GM12892 (cell line): ENCODE data around the gene MXRA8. TPM values are rescaled to one million over a fixed set of nuclear protein-coding genes. Genes with fewer than 3 reads are reported as not detected.
"Not testable (repeated sequence)": the region's sequence is repeated elsewhere in the genome, so short reads cannot be mapped to it uniquely, and the experiment has no call there.

Experiments used
- DNase-seq: peaks from one replicate; pipeline ENCODE4 v3.0.0; 2011; ENCODE audit not compliant: insufficient read length
- FAIRE-seq: peaks from 2 replicates; lab custom pipeline; 2011; peaks lifted over from hg19 to GRCh38; lab: Jason Lieb, UNC
- POLR2A ChIP-seq: IDR thresholded peaks from 2 replicates; pipeline ENCODE4 v1.6.1; 2011; ENCODE audit warnings: low read depth, low read length, control low read depth
- POLR2AphosphoS5 ChIP-seq: IDR thresholded peaks from 2 replicates; pipeline ENCODE4 v1.6.1; 2011; ENCODE audit warnings: low read depth, low read length, control low read depth
- TAF1 ChIP-seq: IDR thresholded peaks from 2 replicates; pipeline ENCODE4 v1.6.1; 2011; ENCODE audit warnings: low read depth, mild to moderate bottlenecking, control low read depth, low read length, borderline replicate concordance
- polyA plus RNA-seq: library from polyadenylated mRNA; unstranded; fragments of >200 nt; gene quantifications from one replicate; pipeline ENCODE4 v1.2.1, GENCODE V29; 2012; ENCODE audit warnings: missing spikeins, inconsistent platforms; ENCODE audit not compliant: missing spikeins

MXRA8 gene, protein sequence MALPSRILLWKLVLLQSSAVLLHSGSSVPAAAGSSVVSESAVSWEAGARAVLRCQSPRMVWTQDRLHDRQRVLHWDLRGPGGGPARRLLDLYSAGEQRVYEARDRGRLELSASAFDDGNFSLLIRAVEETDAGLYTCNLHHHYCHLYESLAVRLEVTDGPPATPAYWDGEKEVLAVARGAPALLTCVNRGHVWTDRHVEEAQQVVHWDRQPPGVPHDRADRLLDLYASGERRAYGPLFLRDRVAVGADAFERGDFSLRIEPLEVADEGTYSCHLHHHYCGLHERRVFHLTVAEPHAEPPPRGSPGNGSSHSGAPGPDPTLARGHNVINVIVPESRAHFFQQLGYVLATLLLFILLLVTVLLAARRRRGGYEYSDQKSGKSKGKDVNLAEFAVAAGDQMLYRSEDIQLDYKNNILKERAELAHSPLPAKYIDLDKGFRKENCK
- polyA plus RNA-seq, result 1.5 TPM

DNA sequence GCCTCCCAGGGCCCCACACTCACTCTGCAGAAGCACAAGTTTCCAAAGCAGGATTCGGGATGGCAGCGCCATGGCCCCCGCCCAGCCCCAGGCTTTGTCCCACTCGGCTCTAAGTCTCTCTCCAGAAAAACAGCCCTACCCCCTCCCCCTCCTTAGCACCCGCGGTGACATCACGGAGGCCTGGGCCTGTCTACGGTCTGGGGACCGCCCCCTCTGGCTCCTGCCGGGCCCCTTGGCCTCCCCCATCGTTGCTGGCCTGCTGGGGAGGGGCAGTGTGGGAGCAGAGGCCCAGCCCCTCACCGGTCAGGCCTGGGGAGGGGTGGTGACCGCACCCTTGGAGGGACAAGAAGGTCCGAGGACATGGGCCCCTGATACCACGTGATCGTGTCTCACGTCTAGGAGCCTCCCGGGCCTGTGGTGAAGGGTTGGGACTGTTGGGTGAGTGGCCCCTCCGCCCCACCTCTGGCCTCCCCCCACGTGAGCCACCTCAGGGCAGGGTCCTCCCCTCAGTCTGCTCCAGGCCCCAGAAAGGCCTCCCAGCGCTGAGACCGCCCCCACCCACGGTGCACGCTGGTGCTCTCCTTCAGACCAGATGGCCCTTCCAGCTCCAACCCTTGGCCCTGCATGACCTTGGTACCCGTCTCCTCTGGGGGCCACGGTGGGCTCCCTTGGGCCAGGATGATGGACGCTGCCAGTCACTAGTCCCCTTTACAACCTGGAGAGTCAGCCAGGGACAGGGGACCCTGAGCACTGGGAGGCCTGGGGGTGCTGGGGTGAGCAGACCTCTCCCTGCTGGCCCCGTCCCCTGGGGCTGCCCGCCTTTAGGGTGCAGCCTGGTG, at the start of gene MXRA8:
TSS of gene MXRA8 (minus strand) at position 123 of the 839 bp plus-strand sequence. CDS start at position 72, 51 bp downstream.
- TF ChIP-seq POLR2AphosphoS5 (no peak), POLR2A (no peak), TAF1 (no peak)
- FAIRE-seq (no peak), DNase-seq (no peak)

DNA sequence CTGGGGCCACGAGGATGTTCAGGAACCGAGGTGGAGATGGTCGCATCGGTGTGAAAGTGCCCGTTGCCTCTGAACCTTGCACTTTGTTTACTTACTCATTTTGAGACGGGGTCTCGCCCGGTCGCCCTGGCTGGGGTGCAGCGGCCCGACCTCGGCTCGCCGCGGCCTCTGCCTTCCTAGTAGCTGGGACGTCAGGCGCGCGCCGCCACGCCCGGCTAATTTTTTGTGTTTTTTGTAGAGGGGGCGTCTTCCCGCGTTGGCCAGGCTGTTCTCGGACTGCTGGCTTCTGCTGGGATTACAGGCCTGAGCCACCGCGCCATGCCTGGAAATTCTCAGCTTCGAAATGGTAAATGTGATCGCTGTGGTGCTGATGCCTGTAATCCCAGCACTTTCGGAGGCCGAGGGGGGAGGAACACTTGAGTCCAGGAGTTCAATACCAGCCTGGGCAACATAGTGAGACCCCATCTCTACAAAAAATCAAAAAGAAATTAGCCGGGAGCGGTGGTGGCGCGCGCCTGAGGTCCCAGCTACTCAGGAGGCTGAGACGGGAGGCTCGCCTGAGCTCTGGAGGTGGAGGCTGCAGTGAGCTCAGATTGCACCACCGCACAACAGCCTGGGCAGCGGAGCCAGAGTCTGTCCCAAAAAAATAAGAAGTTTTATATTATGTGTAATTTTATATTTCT, 49.4 kb upstream of the MXRA8 start:
- peak; percentile 27 for FAIRE-seq

DNA sequence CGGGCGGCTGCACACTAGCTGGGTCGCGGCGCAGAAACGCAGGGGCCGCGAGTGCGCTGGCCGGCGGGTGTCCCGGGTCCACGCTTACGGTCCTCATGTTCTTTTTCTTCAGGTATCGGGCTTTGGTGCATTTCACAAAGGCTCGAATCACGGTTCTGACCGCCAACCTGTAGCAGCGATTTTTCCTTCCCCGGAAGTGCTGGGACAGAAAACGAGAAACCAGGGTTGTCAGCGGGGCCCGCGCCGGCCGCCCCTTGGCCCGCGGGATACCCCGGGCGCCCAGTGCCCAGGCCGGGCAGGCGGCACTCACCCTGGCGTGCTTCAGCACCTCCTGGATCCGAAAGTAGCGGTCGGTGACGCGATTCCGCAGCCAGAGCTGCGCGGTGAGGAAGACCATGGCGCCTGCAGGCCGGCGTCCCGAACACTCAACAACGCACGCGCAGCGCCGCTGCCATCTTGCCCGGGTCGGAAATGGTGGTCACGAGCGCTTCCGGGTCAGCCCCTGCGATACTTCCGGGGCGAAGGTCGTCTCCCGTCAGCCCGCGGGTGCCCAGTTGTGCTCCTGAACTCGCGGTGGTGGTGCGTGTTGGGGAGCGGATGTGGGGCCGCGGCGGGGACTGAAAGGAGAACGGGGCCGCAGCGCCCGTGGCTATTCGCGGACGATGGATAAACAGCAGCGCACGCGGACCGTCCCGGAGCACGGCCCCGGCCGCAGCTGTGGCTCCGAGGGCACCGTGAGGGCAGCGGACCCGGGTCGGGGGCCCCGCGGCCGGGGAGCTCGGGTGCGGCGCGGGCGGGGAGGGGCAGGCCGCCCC, 48.7 kb upstream of the MXRA8 start, which contains the start of gene MRPL20:
TSS of gene MRPL20 (minus strand) at position 473 of the 815 bp plus-strand sequence. CDS start at position 397, 76 bp downstream.
- TF ChIP-seq TAF1 (peak; percentile 95), POLR2AphosphoS5 (peak; percentile 97), POLR2A (peak; percentile 96)
- DNase-seq, result peak; percentile 98
- FAIRE-seq, result peak; percentile 98

More for the DNA sequence above, 49.4 kb upstream of the MXRA8 start:
- TF ChIP-seq POLR2A, result no peak
- no peak for TF ChIP-seq TAF1
- no peak for TF ChIP-seq POLR2AphosphoS5
- DNase-seq, result peak; percentile 37

DNA sequence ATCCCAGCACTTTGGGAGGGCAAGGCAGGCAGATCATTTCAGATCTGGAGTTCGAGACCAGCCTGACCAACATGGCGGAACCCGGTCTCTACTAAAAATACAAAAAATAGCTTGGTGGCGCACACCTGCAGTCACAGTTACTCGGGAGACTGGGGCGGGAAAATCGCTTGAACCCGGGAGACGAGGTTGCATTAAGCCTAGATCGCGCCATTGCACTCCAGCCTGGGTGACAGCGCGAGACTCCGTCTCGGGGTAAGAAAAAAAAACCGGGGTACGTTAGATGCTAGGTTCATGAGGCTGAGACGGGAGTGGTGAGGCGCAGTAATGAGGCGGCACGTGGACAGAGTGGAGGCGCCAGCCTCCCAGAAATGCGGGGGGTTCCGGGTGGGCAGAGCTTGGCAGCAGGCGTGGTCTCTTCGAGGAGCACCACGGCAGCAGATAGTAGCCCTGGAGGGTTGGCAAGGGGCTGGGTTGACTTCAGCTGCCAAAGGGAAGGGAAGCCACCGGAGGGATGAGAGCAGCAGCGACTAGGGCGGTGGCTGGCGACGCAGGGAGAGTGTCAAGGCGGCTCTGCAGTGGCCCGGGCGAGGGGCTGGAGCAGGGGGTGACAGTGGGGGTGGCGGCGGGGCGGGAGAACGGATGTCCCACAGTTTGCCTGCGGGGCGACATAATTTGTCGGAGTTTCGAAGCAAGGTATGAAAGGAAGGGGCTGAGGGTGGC, 47.9 kb upstream of the MXRA8 start:
- TF ChIP-seq POLR2A (no peak), POLR2AphosphoS5 (no peak)
- DNase-seq (no peak), FAIRE-seq (no peak)

DNA sequence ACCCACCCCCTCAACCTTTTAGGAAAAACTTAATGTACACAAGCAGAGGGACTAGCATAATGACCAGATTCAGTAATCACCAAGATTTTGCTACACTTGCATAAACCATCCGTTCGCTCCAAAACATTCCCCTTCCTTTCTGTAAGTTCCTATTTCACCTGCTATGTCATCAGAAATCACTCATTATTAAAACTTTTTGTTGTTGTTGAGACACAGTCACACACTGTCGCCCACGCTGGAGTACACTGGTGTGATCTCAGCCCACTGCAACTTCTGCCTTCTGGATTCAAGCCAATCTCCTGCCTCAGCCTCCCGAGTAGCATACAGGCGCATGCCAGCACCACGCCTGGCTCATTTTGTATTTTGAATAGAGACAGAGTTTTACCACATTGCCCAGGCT, 45.3 kb upstream of the MXRA8 start:
- FAIRE-seq, result no peak
- TF ChIP-seq POLR2A (no peak), POLR2AphosphoS5 (no peak; the same call in none of the 2 replicates), TAF1 (no peak)
- DNase-seq, result no peak

DNA sequence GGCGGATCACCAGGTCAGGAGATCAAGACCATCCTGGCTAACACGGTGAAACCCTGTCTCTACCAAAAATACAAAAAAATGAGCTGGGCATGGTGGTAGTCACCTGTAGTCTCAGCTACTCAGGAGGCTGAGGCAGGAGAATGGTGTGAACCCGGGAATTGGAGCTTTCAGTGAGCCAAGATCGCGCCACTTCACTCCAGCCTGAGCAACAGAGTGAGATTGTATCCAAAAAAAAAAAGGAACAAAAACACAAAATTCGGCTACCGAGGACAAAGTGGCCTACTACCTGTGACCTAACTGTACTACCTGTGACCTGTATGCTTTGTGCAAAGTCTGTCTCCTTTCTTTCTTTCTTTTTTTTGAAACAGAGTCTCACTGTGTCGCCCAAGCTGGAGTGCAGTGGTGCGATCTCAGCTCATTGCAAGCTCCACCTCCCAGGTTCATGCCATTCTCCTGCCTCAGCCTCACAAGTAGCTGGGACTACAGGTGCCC, 44.6 kb upstream of the MXRA8 start:
- FAIRE-seq, DNase-seq: not testable (repeated sequence)

DNA sequence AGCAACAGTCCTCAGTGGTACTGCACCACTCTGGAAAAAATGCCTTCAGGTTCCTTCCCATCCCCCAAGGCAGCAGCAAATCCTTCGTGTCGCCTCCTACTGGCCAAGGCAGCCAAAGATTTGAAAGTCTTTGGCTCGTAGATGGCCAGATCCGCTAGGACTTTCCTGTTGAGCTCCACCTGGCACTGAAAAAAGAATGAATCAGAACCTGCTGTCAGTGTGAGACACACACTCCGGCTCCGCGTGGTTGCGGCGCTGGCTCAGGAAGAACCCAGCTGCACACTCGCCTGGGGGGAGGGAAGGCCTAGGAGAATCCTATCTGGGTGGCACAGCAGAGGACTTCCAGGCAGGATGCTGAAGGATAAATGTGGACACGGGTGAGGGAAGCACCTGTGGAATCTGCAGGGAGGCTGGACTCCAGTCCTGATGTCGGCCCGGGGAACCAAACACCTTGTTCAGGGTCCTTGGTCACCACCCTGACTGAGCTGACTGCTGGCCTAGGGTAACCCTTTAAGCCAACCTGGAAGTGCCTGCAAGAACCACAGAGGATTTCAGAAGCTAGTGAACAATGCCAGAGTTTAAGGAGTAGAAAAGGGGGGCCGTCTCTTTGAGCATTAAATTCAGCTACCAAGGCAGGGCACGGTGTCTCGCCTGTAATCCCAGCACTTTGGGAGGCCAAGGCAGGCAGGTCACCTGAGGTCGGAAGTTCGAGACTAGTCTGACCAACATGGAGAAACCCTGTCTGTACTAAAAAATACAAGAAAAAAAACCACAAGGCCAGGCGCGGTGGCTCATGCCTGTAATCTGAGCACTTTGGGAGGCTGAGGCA, 43.9 kb upstream of the MXRA8 start:
- FAIRE-seq, result no peak
- DNase-seq, result no peak

DNA sequence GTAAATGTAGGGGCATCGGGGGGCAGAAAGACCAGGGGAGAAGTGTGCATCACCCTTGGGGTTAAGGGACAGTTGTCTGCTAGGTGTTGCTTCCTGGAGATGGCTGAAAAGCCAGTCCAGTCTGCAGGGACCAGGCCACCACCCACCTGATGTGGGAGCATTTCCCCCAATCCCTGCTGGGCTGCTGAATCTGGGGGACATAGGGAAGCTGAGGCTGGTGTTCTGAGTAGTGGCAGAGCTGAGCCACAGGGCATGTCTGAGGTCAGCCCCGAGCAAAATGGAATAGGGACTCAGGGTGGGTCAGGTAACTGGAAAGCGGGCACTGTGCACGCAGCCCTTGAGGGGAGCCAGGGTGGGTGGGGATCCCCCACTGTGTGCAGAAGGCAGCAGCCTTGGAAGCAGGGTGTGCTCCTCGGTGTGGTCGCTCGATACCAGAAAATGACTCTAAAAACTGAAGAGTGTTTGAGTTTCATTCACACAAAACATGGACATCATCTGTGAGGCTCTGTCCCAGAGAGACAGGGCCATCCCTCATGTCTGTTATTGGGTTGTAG, 43.2 kb upstream of the MXRA8 start:
- DNase-seq, result no peak
- no peak for FAIRE-seq
- no peak; the same call in 1 of the 2 replicates for TF ChIP-seq POLR2A
- peak; percentile 71 for TF ChIP-seq POLR2AphosphoS5

More for the DNA sequence above, 43.9 kb upstream of the MXRA8 start:
- no peak for TF ChIP-seq POLR2AphosphoS5
- TF ChIP-seq POLR2A, result no peak
- TF ChIP-seq TAF1, result no peak
